ENCODE results near the gene ITIH1.
"Not testable (repeated sequence)": the region's sequence is repeated elsewhere in the genome, so short reads cannot be mapped to it uniquely, and the experiment has no call there.

ITIH1 gene
- 0 to 0.11 (median 0) reads per million in 3 experiments for total RNA-seq

GRCh38 chr3:52777127-52777958 lies at the start of gene ITIH1:
Gene ITIH1 (plus strand): TSS chr3:52777599. CDS start chr3:52777616, 17 bp downstream.
- no peak for DNase-seq

GRCh38 chr3:52728753-52729152 lies 48.6 kb upstream of the ITIH1 start:
- not testable (repeated sequence) for DNase-seq

GRCh38 chr3:52730681-52731080 lies 46.7 kb upstream of the ITIH1 start:
- no peak for DNase-seq

GRCh38 chr3:52731590-52731989 lies 45.8 kb upstream of the ITIH1 start:
- DNase-seq = no peak

- no peak for DNase-seq
These were observed 44.0 kb upstream of the ITIH1 start for GRCh38 chr3:52733256-52733891.

- DNase-seq = no peak
These were observed 37.7 kb upstream of the ITIH1 start for GRCh38 chr3:52739730-52740129.

GRCh38 chr3:52742418-52743041 lies 34.9 kb upstream of the ITIH1 start:
- DNase-seq = peak; percentile 13

GRCh38 chr3:52743152-52743551 lies 34.2 kb upstream of the ITIH1 start:
- DNase-seq = no peak

GRCh38 chr3:52743721-52744120 lies 33.7 kb upstream of the ITIH1 start:
- no peak for DNase-seq

GRCh38 chr3:52752045-52752660 lies 25.2 kb upstream of the ITIH1 start:
- DNase-seq = no peak

- no peak for DNase-seq
These were observed 23.0 kb upstream of the ITIH1 start for GRCh38 chr3:52754373-52754772.

GRCh38 chr3:52756141-52756540 lies 21.3 kb upstream of the ITIH1 start:
- no peak for DNase-seq

GRCh38 chr3:52763466-52763865 lies 13.9 kb upstream of the ITIH1 start:
- no peak for DNase-seq

GRCh38 chr3:52769786-52770455 lies 7.5 kb upstream of the ITIH1 start:
- DNase-seq = no peak

GRCh38 chr3:52770496-52771333 lies 6.7 kb upstream of the ITIH1 start, which contains the start of gene NEK4:
Gene NEK4 (minus strand): TSS chr3:52770940. CDS start chr3:52770746, 194 bp downstream.
- DNase-seq = peak; percentile 71

GRCh38 chr3:52771334-52771681 lies 6.1 kb upstream of the ITIH1 start:
- no peak for DNase-seq

- no peak for DNase-seq
These were observed 5.7 kb upstream of the ITIH1 start for GRCh38 chr3:52771702-52772101.

GRCh38 chr3:52773361-52774065 lies 3.9 kb upstream of the ITIH1 start:
- no peak for DNase-seq

GRCh38 chr3:52774066-52774713 lies 3.2 kb upstream of the ITIH1 start:
- no peak for DNase-seq
